Endothelial cell of umbilical vein (primary cell): ENCODE data around the gene PIMREG. TPM values are rescaled to one million over a fixed set of nuclear protein-coding genes. Genes with fewer than 3 reads are reported as not detected.
A peak's percentile ranks its signal among the peaks of the same experiment; 100 is the strongest.

Experiments
- BruUV-seq: library from RNA; stranded (reverse); fragments of 400-500 nt; replicated peaks from 2 replicates; lab custom pipeline; 2021; lab: Mats Ljungman, UMichigan
- CTCF ChIA-PET: fragments of 300-600, 350-600 bp; sonication (Branson Sonifier 250); formaldehyde crosslinking; loops from one replicate; lab custom pipeline; 2021; ENCODE audit warnings: antibody characterized with exemption, inconsistent platforms; lab: Charles Lee
- POLR2A ChIA-PET: fragments of 300-600, 350-600 bp; sonication (Branson Sonifier 250); formaldehyde crosslinking; loops from one replicate; lab custom pipeline; 2021; ENCODE audit warnings: antibody characterized with exemption, inconsistent platforms; lab: Charles Lee
- DNase-seq: peaks from one replicate; pipeline ENCODE4 v3.0.0-alpha.2; 2011; ENCODE audit warnings: low read depth, low spot score
- FAIRE-seq: peaks from 2 replicates; lab custom pipeline; 2011; peaks lifted over from hg19 to GRCh38; lab: Jason Lieb, UNC
- H2AFZ ChIP-seq: 2 replicates; pipeline ENCODE4 v1.6.0; 2012; ENCODE audit warnings: low read depth, low read length, control low read depth, inconsistent platforms
- H3K27ac ChIP-seq: 2 replicates; pipeline ENCODE4 v1.5.1; 2011; ENCODE audit warnings: low read depth, mild to moderate bottlenecking, control low read depth, low read length, moderate library complexity; ENCODE audit not compliant: insufficient read depth
- H3K27me3 ChIP-seq, 2 experiments: 2 replicates each; pipeline versions ENCODE4 v1.6.0 to v1.6.1; 2011; ENCODE audit warnings: low read length in 2 of 2, mixed read lengths in 1 of 2; ENCODE audit not compliant: control insufficient read depth in 2 of 2, insufficient read depth in 2 of 2
- H3K36me3 ChIP-seq, 2 experiments: 2 replicates in 1 of 2; 3 replicates in 1 of 2; pipeline ENCODE4 v1.5.1; 2011; ENCODE audit warnings: low read length in 2 of 2, mild to moderate bottlenecking in 1 of 2, moderate library complexity in 1 of 2; ENCODE audit not compliant: control insufficient read depth in 2 of 2, insufficient read depth in 2 of 2; ENCODE audit errors: extremely low read depth in 1 of 2
- H3K4me1 ChIP-seq: 3 replicates; pipeline ENCODE4 v1.5.1; 2011; ENCODE audit warnings: mild to moderate bottlenecking, low read length; ENCODE audit not compliant: control insufficient read depth, insufficient read depth; ENCODE audit errors: extremely low read depth
- H3K4me2 ChIP-seq: 2 replicates; pipeline ENCODE4 v1.6.1; 2011; ENCODE audit warnings: low read length, control low read depth, mixed read lengths; ENCODE audit not compliant: insufficient read depth
- H3K4me3 ChIP-seq, 3 experiments: fragments of 200-600 bp in 1 of 3; sonication (generic), shearing (Covaris generic) in 1 of 3; replicated peaks in 1 of 3; 2 replicates each; pipeline ENCODE4 v1.5.1; 2011 to 2016; ENCODE audit warnings: control low read depth in 3 of 3, low read length in 3 of 3, mild to moderate bottlenecking in 2 of 3, inconsistent platforms in 1 of 3, low read depth in 1 of 3, moderate library complexity in 1 of 3; ENCODE audit not compliant: insufficient read depth in 1 of 3
- H3K79me2 ChIP-seq: 2 replicates; pipeline ENCODE4 v1.6.0; 2012; ENCODE audit warnings: low read length, inconsistent platforms; ENCODE audit not compliant: control insufficient read depth, insufficient read depth
- H3K9ac ChIP-seq: replicated peaks from 2 replicates; pipeline ENCODE3; 2011; ENCODE audit warnings: low read length, control low read depth; ENCODE audit not compliant: insufficient read depth; ENCODE audit errors: extremely low read depth
- H3K9me1 ChIP-seq: replicated peaks from 3 replicates; pipeline ENCODE4 v1.6.0; 2011; ENCODE audit warnings: mild to moderate bottlenecking, low read length; ENCODE audit not compliant: control insufficient read depth, insufficient read depth; ENCODE audit errors: extremely low read depth
- H3K9me3 ChIP-seq: replicated peaks from 2 replicates; pipeline ENCODE4 v1.5.1; 2012; ENCODE audit warnings: low read length, inconsistent platforms; ENCODE audit not compliant: control insufficient read depth, insufficient read depth
- H4K20me1 ChIP-seq: replicated peaks from 2 replicates; pipeline ENCODE3; 2011; ENCODE audit warnings: mild to moderate bottlenecking, low read length; ENCODE audit not compliant: control insufficient read depth, insufficient read depth; ENCODE audit errors: extremely low read depth
- EZH2 ChIP-seq: IDR thresholded peaks from 2 replicates; pipeline ENCODE4 v1.6.1; 2012; ENCODE audit warnings: borderline replicate concordance, low read depth, mild to moderate bottlenecking, moderate library complexity, low read length, inconsistent platforms; ENCODE audit not compliant: severe bottlenecking
- FOS ChIP-seq: IDR thresholded peaks from 2 replicates; pipeline ENCODE4 v1.6.1; 2011; ENCODE audit warnings: mild to moderate bottlenecking, low read length, moderate library complexity, borderline replicate concordance; ENCODE audit not compliant: insufficient read depth
- GATA2 ChIP-seq: IDR thresholded peaks from 2 replicates; pipeline ENCODE4 v1.7.0; 2011; ENCODE audit warnings: low read depth, mild to moderate bottlenecking, moderate library complexity, mixed read lengths, low read length; ENCODE audit not compliant: insufficient read length, insufficient read depth
- JUN ChIP-seq: IDR thresholded peaks from 2 replicates; pipeline ENCODE4 v1.6.1; 2011; ENCODE audit warnings: borderline replicate concordance, low read depth; ENCODE audit not compliant: insufficient read length, insufficient read depth
- MYC ChIP-seq: IDR thresholded peaks from one replicate; pipeline ENCODE4 v1.6.1; 2011; ENCODE audit warnings: mild to moderate bottlenecking, low read depth, low read length
- POLR2A ChIP-seq: IDR thresholded peaks from 2 replicates; pipeline ENCODE4 v1.6.1; 2012; ENCODE audit warnings: low read depth, mild to moderate bottlenecking, control low read depth, low read length
- POLR2AphosphoS5 ChIP-seq: IDR thresholded peaks from 2 replicates; pipeline ENCODE4 v1.6.1; 2012; ENCODE audit warnings: low read depth, mild to moderate bottlenecking, control low read depth, low read length, moderate library complexity; ENCODE audit not compliant: insufficient read depth
- dilution Hi-C: fragments of 300-500 bp; cut with MboI; formaldehyde crosslinking; loops from one replicate; pipeline ENCODE4 v1.15.0; 2019; ENCODE audit warnings: low sequenced_read_pairs; ENCODE audit not compliant: extremely low pct_ligation_motif_present
- intact Hi-C: fragments of 100-400 bp; cut with micrococcal nuclease; formaldehyde crosslinking; loops from one replicate; pipeline ENCODE4 v1.10.0; 2022
- polyA plus RNA-seq, 4 experiments: library from polyadenylated mRNA; depleted of rRNA in 3 of 4; stranded (reverse) in 3 of 4; unstranded in 1 of 4; fragments of >200 nt; gene quantifications; 2 replicates each; pipeline versions ENCODE4 v1.2.1 to v1.2.3, GENCODE V29; 2011 to 2012; ENCODE audit warnings: missing spikeins in 1 of 4
- total RNA-seq: library from RNA; stranded (reverse); gene quantifications from 2 replicates; pipeline ENCODE4 v1.2.3, GENCODE V29; 2021
- TF ChIP-seq, protein P1 (sequence below): IDR thresholded peaks from 2 replicates; pipeline ENCODE4 v1.6.1; 2011; ENCODE audit not compliant: insufficient read depth, insufficient read length
- TF ChIP-seq, protein P2 (sequence below), 2 donors: IDR thresholded peaks; 1 replicate in 1 of 2; 2 replicates in 1 of 2; pipeline ENCODE4 v1.5.1; 2011; ENCODE audit warnings: low read length in 2 of 2, mild to moderate bottlenecking in 2 of 2, moderate library complexity in 2 of 2, control low read depth in 1 of 2, inconsistent platforms in 1 of 2, low read depth in 1 of 2; ENCODE audit not compliant: insufficient read depth in 1 of 2; ENCODE audit errors: extremely low read depth in 1 of 2

Gene PIMREG
- total and polyA plus RNA-seq, 2 donors (not counting 3 experiments of a cell fraction or from before 2014, with no cell fraction given), result 26.3 to 37.7 TPM

DNA sequence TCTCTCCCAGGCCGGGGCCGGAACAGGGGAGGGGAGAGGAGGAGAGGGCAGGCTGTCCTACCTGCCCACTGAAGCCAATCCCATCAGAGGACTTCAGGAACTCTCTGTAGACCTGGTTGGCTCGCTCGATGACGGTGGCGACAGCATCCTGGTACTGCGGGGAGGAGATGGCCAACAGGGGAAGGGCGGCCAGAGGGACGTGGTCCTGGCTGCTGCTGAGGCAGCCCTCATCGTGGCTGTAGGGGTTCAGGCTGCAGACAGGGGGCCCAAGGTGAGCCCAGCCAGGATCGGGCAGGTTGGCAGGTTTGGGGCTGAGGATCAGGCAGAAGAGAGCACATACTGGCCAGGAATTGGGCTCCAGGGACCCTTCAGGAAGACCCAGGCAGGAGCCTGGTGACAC lies 34.2 kb downstream of the PIMREG start:
- DNase-seq (no peak), FAIRE-seq (no peak)
- Histone ChIP-seq H3K27me3 (no peaks in the 10 kb centered on the region), H3K27ac (no peak overlapping the region), H3K9me1 (no peaks in the 10 kb centered on the region), H3K79me2 (no peaks in the 10 kb centered on the region), H3K4me1 (peaks cover 9% of the 10 kb centered on the region), H2AFZ (no peak overlapping the region), H3K9me3 (no peaks in the 10 kb centered on the region), H4K20me1 (no peaks in the 10 kb centered on the region), H3K4me3 (no peak overlapping the region), H3K36me3 (no peaks in the 10 kb centered on the region), H3K9ac (no peak overlapping the region), H3K4me2 (no peak overlapping the region)
- no TSS peak for BruUV-seq
- dilution Hi-C loops, result no loop called here
- ChIA-PET CTCF (interaction anchor here (1.2 kb wide), 1 partner anchor 27 kb away, joined by 5 read pairs; no protein-coding TSS in a partner anchor), POLR2A (no interaction called here)
- TF ChIP-seq, protein P1, sequence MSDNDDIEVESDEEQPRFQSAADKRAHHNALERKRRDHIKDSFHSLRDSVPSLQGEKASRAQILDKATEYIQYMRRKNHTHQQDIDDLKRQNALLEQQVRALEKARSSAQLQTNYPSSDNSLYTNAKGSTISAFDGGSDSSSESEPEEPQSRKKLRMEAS, result no peak
- no peak for TF ChIP-seq GATA2
- TF ChIP-seq FOS, result no peak
- TF ChIP-seq POLR2AphosphoS5, result no peak
- no peak for TF ChIP-seq POLR2A
- TF ChIP-seq EZH2, result no peak
- intact Hi-C loops, result no loop called here

DNA sequence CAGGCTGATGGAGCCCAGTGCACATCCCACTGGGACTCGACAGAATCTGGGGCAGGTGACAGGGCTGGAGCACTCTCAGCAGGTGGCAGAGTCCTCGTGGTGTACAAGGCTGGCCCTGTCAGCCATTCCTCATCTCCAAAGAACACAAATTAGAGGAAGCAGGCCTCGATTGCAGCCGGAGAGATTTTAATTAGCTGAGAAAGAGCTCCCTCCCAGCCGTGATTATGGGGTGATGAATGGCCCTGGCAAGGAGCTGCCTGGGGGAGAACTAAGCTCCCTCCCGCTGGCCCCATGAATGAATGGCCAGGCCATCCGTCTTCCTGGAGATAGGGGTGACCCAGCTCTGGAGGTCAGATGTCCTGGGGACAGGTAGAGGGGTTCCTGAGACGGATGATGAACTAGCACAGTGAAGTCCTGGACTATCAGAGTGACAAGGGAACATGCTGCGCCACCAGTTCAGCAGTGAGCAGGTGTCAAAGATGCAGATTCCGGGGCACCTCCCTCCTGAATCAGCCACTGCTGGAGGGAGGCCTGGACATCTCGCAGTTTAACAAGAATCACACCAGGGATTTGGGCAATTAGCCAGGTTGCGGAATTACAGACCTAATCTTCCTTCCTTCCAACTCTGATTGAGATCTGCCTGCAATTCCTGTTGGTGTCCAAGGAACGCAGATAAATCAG lies 35.5 kb downstream of the PIMREG start:
- FAIRE-seq (peak; percentile 43), DNase-seq (no peak)
- Histone ChIP-seq H3K27ac (no peak overlapping the region), H3K9ac (no peak overlapping the region), H2AFZ (no peak overlapping the region), H3K27me3 (no peaks in the 10 kb centered on the region), H3K4me3 (no peak overlapping the region), H4K20me1 (no peaks in the 10 kb centered on the region), H3K4me1 (peaks cover 9% of the 10 kb centered on the region), H3K36me3 (no peaks in the 10 kb centered on the region), H3K9me1 (no peaks in the 10 kb centered on the region), H3K9me3 (no peaks in the 10 kb centered on the region), H3K79me2 (no peaks in the 10 kb centered on the region), H3K4me2 (no peak overlapping the region)
- dilution Hi-C loops (no loop called here), intact Hi-C loops (no loop called here)
- no peak for TF ChIP-seq POLR2AphosphoS5
- TF ChIP-seq, protein P2, sequence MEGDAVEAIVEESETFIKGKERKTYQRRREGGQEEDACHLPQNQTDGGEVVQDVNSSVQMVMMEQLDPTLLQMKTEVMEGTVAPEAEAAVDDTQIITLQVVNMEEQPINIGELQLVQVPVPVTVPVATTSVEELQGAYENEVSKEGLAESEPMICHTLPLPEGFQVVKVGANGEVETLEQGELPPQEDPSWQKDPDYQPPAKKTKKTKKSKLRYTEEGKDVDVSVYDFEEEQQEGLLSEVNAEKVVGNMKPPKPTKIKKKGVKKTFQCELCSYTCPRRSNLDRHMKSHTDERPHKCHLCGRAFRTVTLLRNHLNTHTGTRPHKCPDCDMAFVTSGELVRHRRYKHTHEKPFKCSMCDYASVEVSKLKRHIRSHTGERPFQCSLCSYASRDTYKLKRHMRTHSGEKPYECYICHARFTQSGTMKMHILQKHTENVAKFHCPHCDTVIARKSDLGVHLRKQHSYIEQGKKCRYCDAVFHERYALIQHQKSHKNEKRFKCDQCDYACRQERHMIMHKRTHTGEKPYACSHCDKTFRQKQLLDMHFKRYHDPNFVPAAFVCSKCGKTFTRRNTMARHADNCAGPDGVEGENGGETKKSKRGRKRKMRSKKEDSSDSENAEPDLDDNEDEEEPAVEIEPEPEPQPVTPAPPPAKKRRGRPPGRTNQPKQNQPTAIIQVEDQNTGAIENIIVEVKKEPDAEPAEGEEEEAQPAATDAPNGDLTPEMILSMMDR (IDR thresholded peaks at IDR 0.05; ENCODE audit: extremely low read depth in 1 of 2, insufficient read depth in 1 of 2, low read depth in 1 of 2, low read length in 2 of 2), result no peak
- TF ChIP-seq EZH2, result no peak
- TF ChIP-seq JUN, result no peak
- TF ChIP-seq, protein P1, result no peak
- no peak for TF ChIP-seq POLR2A
- no peak for TF ChIP-seq MYC
- no peak for TF ChIP-seq GATA2
- no peak for TF ChIP-seq FOS
- BruUV-seq, result no TSS peak
- ChIA-PET POLR2A (no interaction called here), CTCF (interaction anchor here (0.8 to 1.8 kb wide), 3 partner anchors 8 to 26 kb away, joined by 3 to 5 read pairs (median 4); no protein-coding TSS in a partner anchor)
